Measurements from ENCODE around the gene OTOGL.

The OTOGL gene

DNA sequence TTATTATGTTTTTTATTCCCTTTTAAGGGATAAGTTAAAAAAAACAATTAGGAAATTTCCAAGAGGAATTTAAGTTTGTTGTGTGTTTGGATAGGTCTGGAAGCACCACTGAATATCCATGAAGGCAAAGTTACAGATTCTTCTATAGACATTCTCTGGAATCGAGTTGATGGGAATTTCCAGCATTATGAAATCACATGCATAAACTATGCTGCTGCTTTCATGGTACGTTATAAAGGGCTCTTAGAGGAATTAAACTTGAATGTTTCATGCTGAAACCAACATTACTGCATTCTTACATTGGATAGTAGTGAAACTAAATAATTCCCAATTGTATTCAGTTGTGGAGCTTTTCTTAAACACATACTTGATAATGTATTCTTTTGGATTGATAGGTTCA lies 323.2 kb downstream of the OTOGL start:
- TF ChIP-seq ZBTB7A (IDR thresholded peaks at IDR 0.05; ENCODE audit: low read depth), result no peak
- no peak for TF ChIP-seq YY1 (IDR thresholded peaks at IDR 0.05; ENCODE audit: low read depth)
- no peak for TF ChIP-seq FOXM1 (IDR thresholded peaks at IDR 0.05; ENCODE audit: borderline replicate concordance, low read depth)
- no peak for TF ChIP-seq TCF12 (IDR thresholded peaks at IDR 0.05; ENCODE audit: low read depth)
- no peak for TF ChIP-seq RAD21 (IDR thresholded peaks at IDR 0.05; ENCODE audit: low read depth)
- no peak for TF ChIP-seq TEAD4 (IDR thresholded peaks at IDR 0.05)
- TF ChIP-seq TAF1 (IDR thresholded peaks at IDR 0.05; ENCODE audit: low read depth), result no peak
- TF ChIP-seq, protein P1, sequence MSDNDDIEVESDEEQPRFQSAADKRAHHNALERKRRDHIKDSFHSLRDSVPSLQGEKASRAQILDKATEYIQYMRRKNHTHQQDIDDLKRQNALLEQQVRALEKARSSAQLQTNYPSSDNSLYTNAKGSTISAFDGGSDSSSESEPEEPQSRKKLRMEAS (IDR thresholded peaks at IDR 0.05), result no peak
- TF ChIP-seq, protein P2, sequence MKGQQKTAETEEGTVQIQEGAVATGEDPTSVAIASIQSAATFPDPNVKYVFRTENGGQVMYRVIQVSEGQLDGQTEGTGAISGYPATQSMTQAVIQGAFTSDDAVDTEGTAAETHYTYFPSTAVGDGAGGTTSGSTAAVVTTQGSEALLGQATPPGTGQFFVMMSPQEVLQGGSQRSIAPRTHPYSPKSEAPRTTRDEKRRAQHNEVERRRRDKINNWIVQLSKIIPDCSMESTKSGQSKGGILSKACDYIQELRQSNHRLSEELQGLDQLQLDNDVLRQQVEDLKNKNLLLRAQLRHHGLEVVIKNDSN (IDR thresholded peaks at IDR 0.05), result no peak
- TF ChIP-seq, protein P3, sequence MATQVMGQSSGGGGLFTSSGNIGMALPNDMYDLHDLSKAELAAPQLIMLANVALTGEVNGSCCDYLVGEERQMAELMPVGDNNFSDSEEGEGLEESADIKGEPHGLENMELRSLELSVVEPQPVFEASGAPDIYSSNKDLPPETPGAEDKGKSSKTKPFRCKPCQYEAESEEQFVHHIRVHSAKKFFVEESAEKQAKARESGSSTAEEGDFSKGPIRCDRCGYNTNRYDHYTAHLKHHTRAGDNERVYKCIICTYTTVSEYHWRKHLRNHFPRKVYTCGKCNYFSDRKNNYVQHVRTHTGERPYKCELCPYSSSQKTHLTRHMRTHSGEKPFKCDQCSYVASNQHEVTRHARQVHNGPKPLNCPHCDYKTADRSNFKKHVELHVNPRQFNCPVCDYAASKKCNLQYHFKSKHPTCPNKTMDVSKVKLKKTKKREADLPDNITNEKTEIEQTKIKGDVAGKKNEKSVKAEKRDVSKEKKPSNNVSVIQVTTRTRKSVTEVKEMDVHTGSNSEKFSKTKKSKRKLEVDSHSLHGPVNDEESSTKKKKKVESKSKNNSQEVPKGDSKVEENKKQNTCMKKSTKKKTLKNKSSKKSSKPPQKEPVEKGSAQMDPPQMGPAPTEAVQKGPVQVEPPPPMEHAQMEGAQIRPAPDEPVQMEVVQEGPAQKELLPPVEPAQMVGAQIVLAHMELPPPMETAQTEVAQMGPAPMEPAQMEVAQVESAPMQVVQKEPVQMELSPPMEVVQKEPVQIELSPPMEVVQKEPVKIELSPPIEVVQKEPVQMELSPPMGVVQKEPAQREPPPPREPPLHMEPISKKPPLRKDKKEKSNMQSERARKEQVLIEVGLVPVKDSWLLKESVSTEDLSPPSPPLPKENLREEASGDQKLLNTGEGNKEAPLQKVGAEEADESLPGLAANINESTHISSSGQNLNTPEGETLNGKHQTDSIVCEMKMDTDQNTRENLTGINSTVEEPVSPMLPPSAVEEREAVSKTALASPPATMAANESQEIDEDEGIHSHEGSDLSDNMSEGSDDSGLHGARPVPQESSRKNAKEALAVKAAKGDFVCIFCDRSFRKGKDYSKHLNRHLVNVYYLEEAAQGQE (IDR thresholded peaks at IDR 0.05; ENCODE audit: low read depth), result no peak
- no peak for TF ChIP-seq CREB1 (IDR thresholded peaks at IDR 0.05; ENCODE audit: low read depth)
- TF ChIP-seq CEBPB (IDR thresholded peaks at IDR 0.05), result no peak
- no peak for TF ChIP-seq EGR1 (IDR thresholded peaks at IDR 0.05)
- no peak for TF ChIP-seq EP300 (IDR thresholded peaks at IDR 0.05; ENCODE audit: borderline replicate concordance)
- no peak for TF ChIP-seq NFIC (IDR thresholded peaks at IDR 0.05)
